H1 (cell line): Measurements from ENCODE around the gene EXOC6. TPM values are rescaled to one million over a fixed set of nuclear protein-coding genes. Genes with fewer than 3 reads are reported as not detected.

Experiments used
- CTCF ChIA-PET: fragments of 300-600 bp; sonication (Branson Sonifier 250); formaldehyde crosslinking; loops from one replicate; lab custom pipeline; 2021; ENCODE audit not compliant: partially characterized antibody; lab: Charles Lee
- POLR2A ChIA-PET: fragments of 300-600 bp; sonication (Branson Sonifier 250); formaldehyde crosslinking; loops from one replicate; lab custom pipeline; 2021; ENCODE audit warnings: inconsistent platforms; ENCODE audit not compliant: partially characterized antibody; lab: Charles Lee
- DNase-seq, 2 experiments: peaks; one replicate each; pipeline versions ENCODE4 v3.0.0 to v3.0.0-alpha.2; 2010 to 2022; ENCODE audit warnings: low spot score in 2 of 2, low read depth in 1 of 2, mixed read lengths in 1 of 2
- FAIRE-seq: peaks from 2 replicates; lab custom pipeline; 2011; peaks lifted over from hg19 to GRCh38; lab: Jason Lieb, UNC
- H2AFZ ChIP-seq: 2 replicates; pipeline ENCODE4 v1.8.1; 2012; ENCODE audit warnings: low read length, inconsistent platforms
- H2AK5ac ChIP-seq: 2 replicates; pipeline ENCODE4 v1.6.1; 2013; ENCODE audit warnings: low read depth, low read length
- H2BK120ac ChIP-seq: replicated peaks from 2 replicates; pipeline ENCODE3; 2013; ENCODE audit warnings: low read depth, low read length, inconsistent platforms
- H2BK12ac ChIP-seq: 2 replicates; pipeline ENCODE4 v1.6.1; 2013; ENCODE audit warnings: low read depth, low read length
- H2BK15ac ChIP-seq: 2 replicates; pipeline ENCODE4 v1.6.1; 2013; ENCODE audit warnings: low read length
- H2BK20ac ChIP-seq: 2 replicates; pipeline ENCODE4 v1.6.1; 2013; ENCODE audit warnings: low read length
- H2BK5ac ChIP-seq: 2 replicates; pipeline ENCODE4 v1.6.1; 2013; ENCODE audit warnings: low read depth, low read length
- H3K14ac ChIP-seq: 2 replicates; pipeline ENCODE4 v1.6.1; 2013; ENCODE audit warnings: inconsistent platforms; ENCODE audit not compliant: insufficient read length
- H3K18ac ChIP-seq: 2 replicates; pipeline ENCODE4 v1.6.1; 2013; ENCODE audit warnings: low read length; ENCODE audit errors: extremely low read depth
- H3K23ac ChIP-seq: 2 replicates; pipeline ENCODE4 v1.6.1; 2013; ENCODE audit warnings: inconsistent platforms; ENCODE audit not compliant: insufficient read length
- H3K23me2 ChIP-seq: 2 replicates; pipeline ENCODE4 v1.6.1; 2013; ENCODE audit warnings: low read depth, low read length
- H3K27ac ChIP-seq: 2 replicates; pipeline ENCODE4 v1.6.1; 2011; ENCODE audit warnings: low read depth, low read length, inconsistent platforms
- H3K27me3 ChIP-seq, 4 experiments: replicated peaks in 1 of 4; 1 replicate in 1 of 4; 2 replicates in 3 of 4; pipeline versions ENCODE4 v1.6.1 to v1.8.1; 2011 to 2013; ENCODE audit warnings: low read length in 3 of 4, mild to moderate bottlenecking in 3 of 4, inconsistent platforms in 2 of 4, mixed read lengths in 2 of 4, moderate library complexity in 1 of 4; ENCODE audit not compliant: control insufficient read depth in 3 of 4, insufficient read depth in 3 of 4; ENCODE audit errors: extremely low read depth in 1 of 4
- H3K36me3 ChIP-seq, 4 experiments: 2 replicates each; pipeline versions ENCODE4 v1.6.1 to v1.8.1; 2011 to 2013; ENCODE audit warnings: mild to moderate bottlenecking in 4 of 4, low read length in 3 of 4, moderate library complexity in 2 of 4, control low read depth in 1 of 4, inconsistent platforms in 1 of 4; ENCODE audit not compliant: insufficient read depth in 4 of 4, control insufficient read depth in 2 of 4
- H3K4ac ChIP-seq: replicated peaks from 2 replicates; pipeline ENCODE3; 2013; ENCODE audit warnings: low read length, low read depth, mixed read lengths, inconsistent platforms; ENCODE audit not compliant: insufficient read length
- H3K4me1 ChIP-seq, 4 experiments: replicated peaks in 1 of 4; 1 replicate in 1 of 4; 2 replicates in 3 of 4; pipeline versions ENCODE4 v1.6.1 to v1.8.1; 2011 to 2013; ENCODE audit warnings: low read length in 3 of 4, inconsistent platforms in 2 of 4, mixed read lengths in 1 of 4; ENCODE audit not compliant: insufficient read depth in 4 of 4, control insufficient read depth in 3 of 4
- H3K4me2 ChIP-seq, 2 experiments: 2 replicates each; pipeline versions ENCODE4 v1.6.1 to v1.8.1; 2011 to 2013; ENCODE audit warnings: low read depth in 2 of 2, low read length in 2 of 2, control low read depth in 1 of 2, inconsistent platforms in 1 of 2, mild to moderate bottlenecking in 1 of 2; ENCODE audit not compliant: insufficient read depth in 1 of 2
- H3K4me3 ChIP-seq, 4 experiments: fragments of 200-600, 300-600 bp in 1 of 4; sonication (generic), shearing (Covaris generic), sonication (Bioruptor Twin) in 1 of 4; 2 replicates each; pipeline versions ENCODE4 v1.5.1 to v1.8.1; 2011 to 2016; ENCODE audit warnings: low read length in 4 of 4, low read depth in 3 of 4, control low read depth in 2 of 4, inconsistent platforms in 2 of 4, mild to moderate bottlenecking in 2 of 4, mixed read lengths in 1 of 4, moderate library complexity in 1 of 4; ENCODE audit not compliant: insufficient read depth in 2 of 4; ENCODE audit errors: extremely low read depth in 1 of 4
- H3K56ac ChIP-seq: replicated peaks from 2 replicates; pipeline ENCODE3; 2013; ENCODE audit warnings: low read depth, mild to moderate bottlenecking, mixed read lengths, low read length, inconsistent platforms; ENCODE audit not compliant: insufficient read length
- H3K79me1 ChIP-seq: 2 replicates; pipeline ENCODE4 v1.6.1; 2013; ENCODE audit warnings: low read depth, low read length, control low read depth
- H3K79me2 ChIP-seq, 2 experiments: 2 replicates each; pipeline versions ENCODE4 v1.6.1 to v1.8.1; 2012 to 2013; ENCODE audit warnings: low read length in 2 of 2, mild to moderate bottlenecking in 2 of 2, inconsistent platforms in 1 of 2; ENCODE audit not compliant: insufficient read depth in 2 of 2, control insufficient read depth in 1 of 2
- H3K9ac ChIP-seq, 4 experiments: replicated peaks in 1 of 4; 1 replicate in 1 of 4; 2 replicates in 3 of 4; pipeline versions ENCODE4 v1.6.1 to v1.8.1; 2011 to 2013; ENCODE audit warnings: low read depth in 3 of 4, low read length in 3 of 4, control low read depth in 2 of 4, mild to moderate bottlenecking in 2 of 4, moderate library complexity in 2 of 4, inconsistent platforms in 1 of 4; ENCODE audit errors: extremely low read depth in 1 of 4
- H3K9me3 ChIP-seq, 2 experiments: 2 replicates each; pipeline versions ENCODE4 v1.6.1 to v1.8.1; 2012 to 2013; ENCODE audit warnings: mild to moderate bottlenecking in 2 of 2, moderate library complexity in 2 of 2, control low read depth in 1 of 2, inconsistent platforms in 1 of 2, low read depth in 1 of 2, low read length in 1 of 2, mixed read lengths in 1 of 2; ENCODE audit not compliant: insufficient read depth in 2 of 2
- H4K20me1 ChIP-seq, 2 experiments: replicated peaks in 1 of 2; 2 replicates each; pipeline versions ENCODE3 to v1.8.1; 2011 to 2013; ENCODE audit warnings: inconsistent platforms in 2 of 2, low read length in 2 of 2, mild to moderate bottlenecking in 1 of 2; ENCODE audit not compliant: insufficient read depth in 2 of 2, control insufficient read depth in 1 of 2
- H4K5ac ChIP-seq: 2 replicates; pipeline ENCODE4 v1.6.1; 2013; ENCODE audit warnings: low read length, low read depth, mixed read lengths, inconsistent platforms; ENCODE audit not compliant: insufficient read length
- H4K8ac ChIP-seq: 2 replicates; pipeline ENCODE4 v1.8.0; 2013; ENCODE audit warnings: mild to moderate bottlenecking, moderate library complexity, low read length, inconsistent platforms; ENCODE audit not compliant: insufficient read depth; ENCODE audit errors: extremely low read depth
- H4K91ac ChIP-seq: replicated peaks from 2 replicates; pipeline ENCODE3; 2013; ENCODE audit warnings: low read length, mixed read lengths, inconsistent platforms; ENCODE audit not compliant: insufficient read length
- BRCA1 ChIP-seq: IDR thresholded peaks from 2 replicates; pipeline ENCODE4 v1.6.1; 2012; ENCODE audit warnings: low read depth, low read length, improper control_type of control experiment
- CHD1 ChIP-seq: IDR thresholded peaks from 2 replicates; pipeline ENCODE4 v1.6.1; 2012; ENCODE audit warnings: low read depth, low read length, improper control_type of control experiment
- HDAC2 ChIP-seq, 2 experiments: fragments of 300-600 bp in 1 of 2; sonication (generic) in 1 of 2; IDR thresholded peaks; 2 replicates each; pipeline ENCODE4 v1.6.1; 2011 to 2012; ENCODE audit warnings: low read depth in 2 of 2, low read length in 2 of 2, mild to moderate bottlenecking in 2 of 2, moderate library complexity in 2 of 2, borderline replicate concordance in 1 of 2, inconsistent platforms in 1 of 2
- JUND ChIP-seq: IDR thresholded peaks from 2 replicates; pipeline ENCODE4 v1.6.1; 2011; ENCODE audit warnings: mild to moderate bottlenecking, improper control_type of control experiment, low read length
- KDM5A ChIP-seq: fragments of 200-600 bp; IDR thresholded peaks from 2 replicates; pipeline ENCODE4 v1.7.1; 2012; ENCODE audit warnings: mild to moderate bottlenecking, low read length, inconsistent platforms, mixed read lengths
- POLR2A ChIP-seq, 2 experiments: IDR thresholded peaks; 1 replicate in 1 of 2; 2 replicates in 1 of 2; pipeline ENCODE4 v1.6.1; 2011; ENCODE audit warnings: low read depth in 2 of 2, low read length in 2 of 2, mild to moderate bottlenecking in 2 of 2; ENCODE audit errors: control extremely low read depth in 1 of 2
- SP4 ChIP-seq: IDR thresholded peaks from 2 replicates; pipeline ENCODE4 v1.6.1; 2012; ENCODE audit warnings: low read length, inconsistent platforms
- SRF ChIP-seq: IDR thresholded peaks from 2 replicates; pipeline ENCODE4 v1.6.1; 2011; ENCODE audit warnings: mild to moderate bottlenecking, low read depth, low read length, moderate library complexity
- whole genome bisulfite sequencing, 2 experiments: shearing (Covaris generic) in 1 of 2; methylation state at CpG; one replicate each; pipeline versions ENCODE4 v1.1.6 to v1.1.7; 2013 to 2015; ENCODE audit warnings: low lambda C conversion rate in 2 of 2, mixed read lengths in 2 of 2, inconsistent platforms in 1 of 2, low coverage in 1 of 2, missing lambda C conversion rate in 1 of 2; ENCODE audit not compliant: insufficient replicate concordance in 2 of 2, insufficient coverage in 1 of 2, insufficient read length in 1 of 2; ENCODE audit errors: extremely low coverage in 1 of 2, missing lambda C conversion rate in 1 of 2; 5-methylcytosine and 5-hydroxymethylcytosine counted together
- polyA plus RNA-seq, 7 experiments: library from polyadenylated mRNA; depleted of rRNA in 3 of 7; stranded (reverse) in 5 of 7; unstranded in 2 of 7; fragments of >200 nt in 5 of 7; fragments of 200-250 nt in 2 of 7; gene quantifications; 1 replicate in 5 of 7; 2 replicates in 1 of 7; 4 replicates in 1 of 7; pipeline versions ENCODE4 v1.2.1 to v1.2.3, GENCODE V29; 2011 to 2013; ENCODE audit warnings: missing spikeins in 2 of 7, mixed read lengths in 2 of 7
- total RNA-seq: library from RNA; stranded (reverse); fragmentation: NEBNext Ultra II Directional; extraction: Animal tissue kit (Norgen Biotek cat#: 25700); gene quantifications from 2 replicates; pipeline ENCODE4 v1.2.1, GENCODE V29; 2021
- TF ChIP-seq, protein P1 (sequence below), 3 experiments: IDR thresholded peaks; 1 replicate in 2 of 3; 2 replicates in 1 of 3; pipeline versions ENCODE4 v1.5.1 to v1.6.1; 2011; ENCODE audit warnings: low read length in 3 of 3, mild to moderate bottlenecking in 3 of 3, inconsistent platforms in 2 of 3, low read depth in 1 of 3, moderate library complexity in 1 of 3; ENCODE audit not compliant: insufficient read depth in 1 of 3; ENCODE audit errors: control extremely low read depth in 1 of 3

Gene EXOC6
- total and polyA plus RNA-seq, 2 of the 8 experiments (the other 6 are each of a cell fraction or from before 2014, with no cell fraction given): 1.7 to 4.5 TPM

DNA sequence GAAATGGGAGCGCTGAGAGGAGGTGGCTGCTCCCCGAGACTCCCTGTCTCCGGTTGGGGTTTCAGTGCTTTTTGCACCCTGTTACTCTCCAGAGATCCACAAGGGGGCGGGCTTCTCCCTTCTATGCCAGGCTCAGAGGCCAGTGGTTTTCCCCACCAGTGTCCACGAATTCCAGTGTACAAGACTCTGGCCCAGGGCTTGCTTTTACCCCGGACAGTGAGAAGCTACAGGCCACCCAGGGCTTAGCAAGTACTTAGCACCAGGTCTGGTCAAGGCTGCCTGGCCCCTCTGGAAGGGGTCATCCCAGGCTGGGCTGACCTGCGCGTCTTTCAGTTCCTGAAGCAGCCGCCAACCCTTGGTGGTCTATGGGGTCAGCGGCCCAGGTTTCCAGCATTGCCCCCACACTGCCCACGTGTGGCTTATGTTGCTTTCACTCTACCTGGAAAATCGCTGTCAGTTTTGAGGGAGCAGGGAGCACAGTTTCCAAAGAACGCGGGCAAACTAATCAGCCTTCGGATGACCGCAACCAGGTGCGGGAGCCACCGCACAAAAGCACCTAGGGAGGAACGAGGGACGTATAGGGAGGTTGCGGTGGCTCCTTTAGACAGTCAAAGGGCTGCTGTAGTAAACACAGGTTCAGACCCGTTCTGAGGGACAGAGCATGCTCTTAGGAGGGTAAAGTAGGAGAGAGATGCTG is 232.2 kb downstream of the EXOC6 start:
- H3K36me3 ChIP-seq: peaks cover 0 to 29% (median 0%) of the 10 kb centered on the region in 4 experiments; a peak in 3 of 8 replicates
- H2AFZ ChIP-seq: no peak overlapping the region
- H3K4me3 ChIP-seq: no peak overlapping the region
- DNase-seq (peak in 1 of 2 experiments; percentile 85), FAIRE-seq (no peak)
- no peaks in the 10 kb centered on the region for H3K23me2 ChIP-seq
- H3K9ac ChIP-seq: no peak overlapping the region
- H3K18ac ChIP-seq: peak overlapping the region; percentile 62; the same call in 1 of the 2 replicates
- peak overlapping the region; percentile 2 for H2BK120ac ChIP-seq
- H2BK15ac ChIP-seq: no peak overlapping the region; the same call in 1 of the 2 replicates
- no peak overlapping the region for H3K4me2 ChIP-seq
- ChIA-PET POLR2A (no interaction called here), CTCF (interaction anchor here (0.6 to 18.5 kb wide), 54 partner anchors 10 to 820 kb away, joined by 3 to 363 read pairs (median 4); no protein-coding TSS in a partner anchor)
- peaks cover 11 to 17% (median 15%) of the 10 kb centered on the region in 4 experiments; a peak in 6 of 7 replicates for H3K27me3 ChIP-seq
- H2AK5ac ChIP-seq: no peak overlapping the region; the same call in 1 of the 2 replicates
- H4K8ac ChIP-seq: no peak overlapping the region; the same call in 1 of the 2 replicates
- H2BK5ac ChIP-seq: peak overlapping the region; percentile 62; the same call in 1 of the 2 replicates
- no peaks in the 10 kb centered on the region; a peak in 1 of 4 replicates for H3K79me2 ChIP-seq
- H3K9me3 ChIP-seq: no peaks in the 10 kb centered on the region
- 68% methylated on average over 22 of the region's 22 CpGs; no CpG with 5 or more reads in 1 of the 2 experiments for WGBS, 2 experiments
- peaks cover 3 to 9% (median 5%) of the 10 kb centered on the region in 4 experiments; a peak in 6 of 7 replicates for H3K4me1 ChIP-seq
- peak overlapping the region; percentile 62; the same call in 1 of the 2 replicates for H2BK12ac ChIP-seq
- H4K91ac ChIP-seq: peak overlapping the region; percentile 93
- no peak overlapping the region for H3K56ac ChIP-seq
- no peaks in the 10 kb centered on the region for H4K20me1 ChIP-seq
- H3K4ac ChIP-seq: peak overlapping the region; percentile 36
- H4K5ac ChIP-seq: no peak overlapping the region
- H3K79me1 ChIP-seq: no peaks in the 10 kb centered on the region
- H3K27ac ChIP-seq: no peak overlapping the region
- H3K14ac ChIP-seq: no peak overlapping the region
- H2BK20ac ChIP-seq: peak overlapping the region; percentile 48; the same call in 1 of the 2 replicates
- H3K23ac ChIP-seq: no peak overlapping the region
- TF ChIP-seq JUND: no peak
- TF ChIP-seq CHD1: no peak
- no peak for TF ChIP-seq SRF
- peak in 1 of 2 experiments; percentile 83; a peak in 1 of 4 replicates for TF ChIP-seq HDAC2 (IDR thresholded peaks at IDR 0.05; ENCODE audit: borderline replicate concordance in 1 of 2, low read depth in 2 of 2, low read length in 2 of 2)
- TF ChIP-seq, protein P1, sequence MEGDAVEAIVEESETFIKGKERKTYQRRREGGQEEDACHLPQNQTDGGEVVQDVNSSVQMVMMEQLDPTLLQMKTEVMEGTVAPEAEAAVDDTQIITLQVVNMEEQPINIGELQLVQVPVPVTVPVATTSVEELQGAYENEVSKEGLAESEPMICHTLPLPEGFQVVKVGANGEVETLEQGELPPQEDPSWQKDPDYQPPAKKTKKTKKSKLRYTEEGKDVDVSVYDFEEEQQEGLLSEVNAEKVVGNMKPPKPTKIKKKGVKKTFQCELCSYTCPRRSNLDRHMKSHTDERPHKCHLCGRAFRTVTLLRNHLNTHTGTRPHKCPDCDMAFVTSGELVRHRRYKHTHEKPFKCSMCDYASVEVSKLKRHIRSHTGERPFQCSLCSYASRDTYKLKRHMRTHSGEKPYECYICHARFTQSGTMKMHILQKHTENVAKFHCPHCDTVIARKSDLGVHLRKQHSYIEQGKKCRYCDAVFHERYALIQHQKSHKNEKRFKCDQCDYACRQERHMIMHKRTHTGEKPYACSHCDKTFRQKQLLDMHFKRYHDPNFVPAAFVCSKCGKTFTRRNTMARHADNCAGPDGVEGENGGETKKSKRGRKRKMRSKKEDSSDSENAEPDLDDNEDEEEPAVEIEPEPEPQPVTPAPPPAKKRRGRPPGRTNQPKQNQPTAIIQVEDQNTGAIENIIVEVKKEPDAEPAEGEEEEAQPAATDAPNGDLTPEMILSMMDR (IDR thresholded peaks at IDR 0.05; ENCODE audit: control extremely low read depth in 1 of 3, insufficient read depth in 1 of 3, low read depth in 1 of 3, low read length in 3 of 3): peak; percentile 67 to 88 (median 80)
- TF ChIP-seq KDM5A: no peak
- no peak for TF ChIP-seq POLR2A (IDR thresholded peaks at IDR 0.05; ENCODE audit: control extremely low read depth in 1 of 2, low read depth in 2 of 2, low read length in 2 of 2)
- peak; percentile 60; the same call in 1 of the 2 replicates for TF ChIP-seq SP4
- no peak for TF ChIP-seq BRCA1
